Stimulated activated CD8-positive, alpha-beta memory T cell treated with anti-CD3 and anti-CD28 coated beads, Interleukin-12 subunit alpha, Interleukin-12 subunit beta, amount 100 ng/mL, for 24 hours (primary cell): ENCODE measurements around the gene RNF41.

Source experiments
- DNase-seq: peaks from one replicate; pipeline ENCODE4 v3.0.0-alpha.2; 2020; ENCODE audit errors: extremely low read depth

RNF41 gene

GRCh38 chr12:56152756-56153677, 68.7 kb downstream of the RNF41 start:
- no peak for DNase-seq
